HS-27A (cell line): ENCODE results near the gene FRMD5.

Experiments used
- DNase-seq: peaks from one replicate; pipeline ENCODE4 v3.0.0-alpha.2; 2012; ENCODE audit warnings: low read depth, missing footprints

FRMD5 gene

GRCh38 chr15:44094781-44095180 is 100.3 kb downstream of the FRMD5 start:
- DNase-seq: no peak

DNA sequence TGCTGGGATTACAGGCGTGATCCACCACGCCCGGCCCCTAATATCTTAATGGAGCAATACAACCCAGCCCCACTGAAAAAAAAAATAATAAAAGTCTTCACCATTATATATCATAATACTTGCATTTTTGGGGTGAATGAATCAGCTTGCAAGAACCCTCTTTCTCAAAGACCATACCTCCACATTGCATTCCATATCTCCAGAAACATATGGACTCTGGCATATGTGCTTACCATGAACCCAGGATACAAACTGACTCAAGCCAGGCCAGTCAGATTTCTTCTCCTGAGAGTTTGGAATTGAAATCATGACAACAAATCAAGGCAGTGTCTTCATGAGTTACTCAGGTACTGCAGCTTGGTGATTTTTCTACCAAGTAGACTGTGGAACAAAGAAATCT is 101.2 kb downstream of the FRMD5 start:
- no peak for DNase-seq

DNA sequence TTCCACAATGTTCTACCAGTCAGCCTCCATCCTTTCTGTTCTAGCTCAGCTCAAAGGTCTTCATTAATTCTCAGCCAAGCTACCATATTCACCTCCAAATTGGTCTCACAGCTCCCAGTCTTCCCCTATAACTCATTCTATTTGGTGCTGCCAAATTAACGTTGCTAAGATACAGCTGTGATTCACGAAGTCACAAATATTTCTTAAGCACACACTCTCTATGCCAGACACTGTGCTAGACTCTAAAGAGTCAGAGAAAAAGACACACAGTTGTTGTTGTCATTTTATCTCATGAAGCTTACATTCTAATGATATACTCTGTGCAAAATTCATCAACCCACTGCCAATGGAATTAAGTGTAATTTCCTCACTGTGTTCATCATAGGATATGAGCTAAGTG is 102.8 kb downstream of the FRMD5 start:
- no peak for DNase-seq

DNA sequence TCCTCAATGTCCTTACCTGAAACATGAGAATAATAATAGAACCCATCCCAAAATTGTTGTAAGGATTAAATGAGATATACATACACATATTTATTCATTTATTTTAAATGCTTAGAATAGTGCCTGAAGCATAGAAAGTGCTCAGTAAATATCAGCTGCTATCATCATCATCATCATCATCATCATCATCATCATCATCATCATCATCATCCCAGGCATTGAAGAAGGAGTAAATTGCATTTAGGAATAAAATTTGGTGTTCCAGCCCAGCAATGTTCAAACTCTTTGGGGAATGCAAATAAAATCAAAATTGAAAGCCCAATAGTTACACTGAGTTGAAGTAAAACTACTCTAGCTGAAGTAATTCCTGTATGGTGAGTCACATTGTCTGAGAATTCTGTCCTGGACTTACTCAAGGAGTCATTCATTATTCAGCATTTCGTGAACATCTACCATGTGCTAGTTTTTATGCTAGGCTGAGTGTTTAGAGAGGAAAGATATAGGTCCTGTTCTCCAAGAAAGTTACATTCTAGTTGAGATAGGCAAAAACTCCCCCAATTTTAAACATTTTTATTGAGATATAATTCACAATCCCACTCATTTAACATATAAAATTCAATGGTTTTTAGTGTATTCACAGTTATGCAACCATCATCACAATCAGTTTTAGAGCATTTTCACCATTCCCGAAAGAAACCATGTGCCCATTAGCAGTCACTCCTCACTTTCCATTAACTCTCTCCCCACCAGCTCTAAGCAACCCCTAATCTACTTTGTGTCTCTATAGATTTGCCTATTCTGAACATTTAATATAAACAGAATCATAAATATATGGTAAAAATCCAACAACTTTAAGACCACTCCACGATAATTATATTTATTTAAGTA is 107.2 kb downstream of the FRMD5 start:
- DNase-seq: peak; percentile 79

DNA sequence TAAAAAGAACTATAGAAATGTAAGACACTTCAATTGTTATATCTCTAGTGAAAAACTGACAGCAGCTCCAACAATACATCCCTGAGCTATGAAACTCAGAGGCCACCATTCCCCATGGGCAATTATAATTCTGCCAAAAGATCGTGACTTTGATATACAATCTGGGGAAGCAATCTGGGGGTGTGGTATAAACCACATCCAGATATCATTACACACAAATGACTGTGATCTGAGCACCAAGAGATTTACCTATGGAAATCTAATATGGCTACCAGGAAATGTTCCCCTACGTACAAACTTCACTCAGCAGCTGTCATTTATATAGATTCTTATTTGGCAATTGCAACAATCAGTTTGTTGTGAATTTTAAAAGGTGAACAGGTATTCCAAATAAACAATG is 110.3 kb downstream of the FRMD5 start:
- no peak for DNase-seq

DNA sequence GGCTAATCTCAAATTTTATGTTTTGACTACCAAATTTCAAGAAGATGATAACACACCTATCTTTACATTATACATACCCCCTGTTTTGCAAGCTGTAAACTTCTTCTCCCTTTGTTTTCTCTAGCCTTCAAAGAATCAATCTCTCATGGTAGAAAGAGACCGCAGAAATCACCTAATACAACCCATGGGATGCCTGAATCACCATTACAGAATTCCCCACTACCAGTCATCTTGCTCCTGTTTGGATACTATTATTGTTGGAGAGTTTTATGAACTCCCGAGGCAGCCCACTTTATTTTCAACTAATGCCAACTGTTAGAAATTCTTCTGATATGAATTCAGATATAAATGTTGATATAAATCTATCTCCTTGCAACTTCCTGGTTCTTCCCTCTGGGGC is 110.9 kb downstream of the FRMD5 start:
- DNase-seq: no peak

DNA sequence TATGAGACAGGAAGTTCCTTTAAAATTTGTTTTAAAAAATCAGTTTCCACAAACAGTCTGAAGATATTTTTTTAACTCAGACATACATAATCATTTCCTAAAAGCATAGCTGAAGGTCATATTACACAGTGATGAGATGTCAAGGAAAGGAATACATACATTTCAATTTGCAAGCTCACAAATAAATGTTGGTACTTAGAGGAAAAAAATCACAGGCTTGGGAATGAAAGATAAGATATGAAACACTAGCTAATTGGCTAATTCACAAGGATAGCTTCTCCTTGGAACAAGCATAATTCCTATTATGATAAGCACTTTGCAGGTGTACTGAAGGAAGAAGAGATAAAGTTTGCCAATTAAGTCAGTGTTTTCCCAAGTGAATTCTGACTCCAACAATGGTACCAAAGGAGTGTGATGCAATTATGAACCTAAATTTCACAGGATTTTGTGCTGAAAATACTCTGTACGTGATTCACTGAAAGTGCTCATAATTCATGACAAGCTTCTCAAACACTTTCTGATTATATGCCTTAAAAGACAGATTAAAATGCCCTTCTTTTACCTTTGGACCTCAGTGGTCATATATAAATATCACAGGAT is 112.4 kb downstream of the FRMD5 start:
- DNase-seq: no peak

DNA sequence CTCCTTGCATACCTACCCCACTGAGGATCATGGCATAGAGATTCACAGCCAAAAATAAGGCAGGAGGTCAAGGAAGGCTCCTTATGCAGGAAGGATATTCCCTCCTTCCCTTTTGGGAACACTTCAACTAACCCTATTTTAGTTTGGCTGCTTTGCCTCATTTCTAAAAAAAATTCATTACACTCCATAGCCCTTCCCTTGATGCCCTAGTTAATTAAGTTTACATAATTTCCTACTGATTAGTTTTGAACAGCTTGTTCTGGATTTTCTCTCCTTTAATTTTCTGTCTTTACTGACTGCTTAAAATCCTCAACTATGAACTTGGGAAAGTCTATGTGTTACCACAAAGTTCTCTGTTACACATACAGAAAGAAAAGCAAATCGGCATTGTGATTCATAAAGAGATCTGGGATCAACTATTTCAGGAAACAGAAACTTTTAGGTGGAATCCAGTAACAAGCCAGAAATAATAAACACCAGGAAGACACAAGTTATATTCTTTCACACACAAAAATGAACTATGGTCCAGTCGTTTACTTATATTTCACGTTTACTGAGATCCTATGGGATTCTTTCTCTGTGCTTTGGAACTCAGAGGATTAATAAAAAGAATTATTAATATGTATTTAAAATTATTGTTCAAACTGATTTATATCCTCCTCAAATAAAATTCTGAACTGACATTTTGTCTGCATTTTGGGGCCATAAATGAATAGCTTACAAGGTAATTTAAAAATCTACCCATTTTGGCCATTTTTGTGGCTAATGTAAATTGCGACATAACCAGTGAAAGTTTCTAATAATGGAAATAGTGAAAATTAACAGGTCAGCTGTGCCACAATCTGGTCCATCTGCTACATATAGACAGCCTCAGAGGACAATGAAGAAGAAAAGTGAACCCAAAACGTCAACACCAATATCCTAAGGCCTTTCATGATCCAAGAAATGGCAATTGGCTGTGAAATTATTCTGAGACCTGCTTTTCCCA is 113.8 kb downstream of the FRMD5 start:
- DNase-seq: no peak

GRCh38 chr15:44075535-44075934 is 119.5 kb downstream of the FRMD5 start:
- DNase-seq: no peak

- DNase-seq: no peak
These were observed 125.6 kb downstream of the FRMD5 start for GRCh38 chr15:44069489-44069888.

DNA sequence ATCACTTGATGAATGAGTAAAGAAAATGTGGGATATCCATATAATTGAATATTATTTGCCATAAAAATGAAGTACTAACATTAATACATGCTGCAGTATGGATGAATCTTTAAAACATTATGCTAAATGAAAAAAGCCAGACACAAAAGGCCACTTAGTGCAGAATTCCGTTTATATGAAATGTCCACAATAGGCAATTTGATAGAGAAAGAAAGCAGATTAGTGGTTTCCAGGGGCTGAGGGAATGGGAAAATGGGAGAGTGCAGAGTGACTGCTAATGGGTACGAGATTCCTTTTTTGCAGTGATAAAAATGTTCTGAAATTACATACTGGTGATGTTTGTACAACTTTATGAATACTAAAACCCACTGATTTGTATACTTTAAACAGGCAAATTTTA is 126.7 kb downstream of the FRMD5 start:
- DNase-seq: no peak

- peak; percentile 66 for DNase-seq
These were observed 128.8 kb downstream of the FRMD5 start for GRCh38 chr15:44066211-44066827.

GRCh38 chr15:44064706-44065105 is 130.4 kb downstream of the FRMD5 start:
- DNase-seq: no peak

GRCh38 chr15:44058126-44058525 is 136.9 kb downstream of the FRMD5 start:
- no peak for DNase-seq

DNA sequence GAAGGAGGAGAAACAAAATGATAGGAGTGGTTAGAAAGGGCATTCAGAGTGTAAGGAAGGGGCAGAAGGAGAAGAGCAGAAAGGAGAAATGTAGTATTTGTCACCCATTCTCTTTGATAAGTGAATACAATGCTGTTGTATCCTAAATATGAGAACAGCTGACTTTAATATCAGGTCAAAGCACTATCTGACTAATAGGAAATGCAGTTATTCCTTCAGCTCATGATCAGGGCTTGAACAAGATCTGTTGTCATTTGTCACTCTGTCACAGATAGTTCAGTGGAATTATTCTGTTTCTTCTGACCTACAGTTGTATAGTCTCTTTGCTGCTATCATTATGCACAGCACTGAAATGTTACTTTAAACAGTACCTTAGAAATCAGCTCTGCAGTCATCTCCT is 149.4 kb downstream of the FRMD5 start:
- no peak for DNase-seq

GRCh38 chr15:44045217-44045616 is 149.9 kb downstream of the FRMD5 start:
- no peak for DNase-seq

GRCh38 chr15:44038755-44039191 is 156.3 kb downstream of the FRMD5 start:
- DNase-seq: no peak

- no peak for DNase-seq
These were observed 159.0 kb downstream of the FRMD5 start for GRCh38 chr15:44035781-44036699.

- DNase-seq: peak; percentile 47
These were observed 160.0 kb downstream of the FRMD5 start for GRCh38 chr15:44034933-44035624.

DNA sequence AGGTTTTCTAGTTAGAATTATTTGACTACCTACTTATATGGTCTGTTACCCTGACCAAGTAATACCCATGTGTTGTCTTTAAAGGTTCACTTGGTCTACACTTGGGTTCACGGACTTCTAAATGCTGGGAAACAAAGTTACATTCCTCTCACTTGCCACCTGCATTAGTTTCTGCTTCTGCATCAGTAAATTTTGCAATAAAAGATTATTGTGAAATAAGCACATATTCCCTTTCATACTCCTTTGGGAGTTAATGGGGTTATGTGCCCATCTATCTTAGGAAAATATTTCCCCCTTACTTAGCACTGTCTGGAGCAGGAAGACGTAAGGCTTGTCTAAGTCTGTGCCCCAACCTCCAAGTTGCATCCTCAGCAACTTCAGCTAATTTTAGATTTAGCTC is 160.7 kb downstream of the FRMD5 start:
- DNase-seq: no peak
